Stimulated activated CD8-positive, alpha-beta memory T cell treated with anti-CD3 and anti-CD28 coated beads, Interleukin-15, amount 100 ng/mL, for 1 hour (primary cell): Measurements from ENCODE around the gene BET1.

ENCODE experiments used
- DNase-seq: peaks from one replicate; pipeline ENCODE4 v3.0.0-alpha.2; 2020; ENCODE audit warnings: low read depth

Gene BET1

DNA sequence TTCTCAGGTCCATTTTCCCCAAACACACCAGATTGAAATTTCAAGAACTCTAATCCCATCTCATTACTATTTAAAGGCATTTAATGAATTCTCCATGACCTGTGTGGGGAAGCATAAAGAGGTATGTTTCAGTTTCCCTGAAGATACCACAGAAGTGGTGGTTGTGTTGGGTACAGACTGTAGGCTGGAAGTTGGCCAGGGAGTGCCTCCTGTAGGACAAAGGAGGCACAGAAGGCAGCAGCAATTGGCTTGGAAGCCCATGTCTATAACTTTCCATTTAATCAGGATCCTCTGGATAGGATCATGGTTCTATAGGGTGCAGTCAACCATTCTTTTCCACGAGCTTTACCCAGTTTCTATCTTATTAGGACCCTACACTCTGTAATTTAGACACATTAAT is 8.6 kb upstream of the BET1 start:
- no peak for DNase-seq

DNA sequence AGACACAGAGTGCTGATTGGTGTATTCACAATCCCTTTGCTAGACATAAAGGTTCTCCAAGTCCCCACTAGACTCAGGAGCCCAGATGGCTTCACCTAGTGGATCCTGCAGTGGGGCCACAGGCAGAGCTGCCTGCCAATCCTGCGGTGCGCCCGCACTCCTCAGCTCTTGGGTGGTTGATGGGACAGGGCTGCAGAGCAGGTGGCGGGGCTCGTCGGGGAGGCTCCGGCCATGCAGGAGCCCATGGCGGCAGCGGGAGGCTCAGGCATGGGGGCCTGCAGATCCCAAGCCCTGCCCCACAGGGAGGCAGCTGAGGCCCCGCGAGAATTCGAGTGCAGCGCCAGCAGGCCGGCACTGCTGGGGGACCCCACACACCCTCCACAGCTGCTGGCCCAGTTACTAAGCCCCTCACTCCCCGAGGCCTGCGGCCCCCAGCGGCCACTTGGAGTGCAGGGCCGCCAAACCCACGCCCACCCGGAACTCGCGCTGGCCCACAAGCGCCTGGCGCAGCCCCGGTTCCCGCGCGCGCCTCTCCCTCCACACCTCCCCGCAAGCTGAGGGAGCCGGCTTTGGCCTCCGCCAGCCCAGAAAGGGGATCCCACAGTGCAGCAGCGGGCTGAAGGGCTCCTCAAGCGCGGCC is 7.7 kb upstream of the BET1 start:
- no peak for DNase-seq

DNA sequence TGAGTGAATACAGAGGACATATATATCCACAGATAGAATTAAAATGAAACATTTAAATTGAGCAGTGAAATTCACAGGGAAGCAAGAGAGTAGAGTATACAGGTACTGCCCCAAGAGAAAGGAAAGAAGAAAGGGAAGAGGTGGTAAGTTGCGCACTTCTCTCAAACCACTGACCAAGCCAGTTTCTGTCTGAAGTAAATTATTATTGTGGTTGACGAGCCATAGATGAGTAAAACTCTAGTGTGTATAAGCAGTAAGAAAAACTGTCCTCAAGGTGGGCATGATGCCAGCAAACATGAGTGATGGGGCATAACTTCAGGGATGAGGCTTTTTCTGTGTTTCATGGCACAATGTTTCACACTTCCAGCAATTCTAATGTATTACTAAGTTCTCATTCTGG is 4.4 kb upstream of the BET1 start:
- DNase-seq, result no peak

- no peak for DNase-seq
These were observed 1.6 kb upstream of the BET1 start for GRCh38 chr7:94005753-94006152.

DNA sequence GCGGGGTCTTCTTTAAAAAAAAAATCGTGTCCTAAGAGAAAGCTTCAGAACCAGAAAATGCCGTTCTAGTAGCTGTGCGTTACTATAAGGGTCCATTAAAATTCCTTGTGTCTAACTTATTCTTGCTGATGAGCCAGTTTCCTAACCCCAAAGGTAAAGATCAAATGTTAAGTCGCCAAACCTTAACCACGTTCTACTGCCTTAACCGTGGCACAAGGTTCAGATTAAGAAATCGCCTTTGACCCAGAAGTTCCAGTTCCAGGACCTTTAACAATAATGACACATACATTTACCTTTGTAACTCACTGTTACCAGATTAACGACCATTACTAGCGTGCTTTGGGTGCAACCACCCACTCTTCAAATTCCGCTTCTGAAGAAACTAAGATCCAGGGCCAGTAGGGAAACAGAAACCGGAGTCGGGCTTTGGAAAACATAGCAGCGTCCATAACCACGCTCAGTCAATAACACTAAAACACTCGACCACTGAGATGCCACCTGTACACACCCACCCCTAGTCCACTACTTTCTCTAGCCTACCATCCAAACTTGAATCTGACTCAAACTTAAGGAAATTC is 620 bp downstream of the BET1 start:
- DNase-seq, result no peak

GRCh38 chr7:94001396-94001795 is 2.8 kb downstream of the BET1 start:
- no peak for DNase-seq

- no peak for DNase-seq
These were observed 6.3 kb downstream of the BET1 start for GRCh38 chr7:93997868-93998267.

DNA sequence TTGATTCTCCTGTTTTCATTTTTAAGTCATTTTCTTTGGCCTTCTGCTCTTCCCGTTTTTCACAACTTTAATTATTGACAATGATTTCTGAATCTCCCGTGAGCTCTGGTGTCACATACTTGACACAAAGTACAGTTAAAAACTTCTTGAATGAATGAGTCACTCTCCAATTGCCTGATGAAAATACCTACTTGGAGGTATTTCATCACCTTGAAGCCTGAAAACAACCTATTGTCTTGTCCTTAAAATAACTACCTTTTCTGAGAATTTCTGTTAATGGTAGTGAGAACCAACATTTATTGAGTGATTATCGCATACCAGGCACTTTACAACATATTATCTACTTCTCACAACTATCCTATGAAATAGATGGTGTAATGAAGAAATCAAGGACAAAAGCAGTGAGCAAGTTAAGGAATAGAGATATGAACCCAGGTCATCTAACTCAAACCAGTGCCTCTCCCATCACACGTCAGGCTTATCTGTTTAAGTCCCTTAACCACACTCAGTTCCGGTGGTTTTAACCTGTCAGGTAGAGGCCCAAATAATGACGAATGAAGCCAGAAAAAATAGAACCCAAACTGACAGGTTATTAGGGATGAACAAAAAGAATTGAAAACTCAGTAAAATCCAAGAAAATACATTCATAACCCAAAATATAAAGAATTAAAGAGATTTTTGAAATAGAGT is 11.6 kb downstream of the BET1 start:
- DNase-seq, result no peak

- no peak for DNase-seq
These were observed 16.9 kb downstream of the BET1 start for GRCh38 chr7:93987297-93987696.

GRCh38 chr7:93985101-93985500 is 19.1 kb downstream of the BET1 start:
- no peak for DNase-seq

GRCh38 chr7:93984024-93984423 is 20.1 kb downstream of the BET1 start:
- DNase-seq, result no peak

DNA sequence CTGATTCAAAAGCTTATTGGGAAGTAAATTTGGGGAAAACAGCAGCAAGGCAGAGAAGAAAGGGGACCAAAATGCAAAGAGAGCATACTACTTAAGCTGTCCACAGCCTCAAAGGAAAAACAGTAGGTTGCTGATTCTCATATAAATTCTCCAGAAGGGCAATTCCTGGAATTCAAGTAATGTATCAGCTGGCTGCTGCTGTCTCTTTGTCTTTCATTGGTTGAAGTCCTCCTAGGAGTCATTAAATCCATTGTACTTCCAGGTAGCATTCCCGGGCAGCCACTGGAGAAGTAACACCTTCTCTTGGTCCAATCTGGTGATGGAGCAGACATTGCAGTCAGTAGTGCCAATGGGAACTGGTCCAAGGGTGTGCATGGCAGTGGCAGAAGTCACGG is 22.7 kb downstream of the BET1 start:
- DNase-seq, result no peak

DNA sequence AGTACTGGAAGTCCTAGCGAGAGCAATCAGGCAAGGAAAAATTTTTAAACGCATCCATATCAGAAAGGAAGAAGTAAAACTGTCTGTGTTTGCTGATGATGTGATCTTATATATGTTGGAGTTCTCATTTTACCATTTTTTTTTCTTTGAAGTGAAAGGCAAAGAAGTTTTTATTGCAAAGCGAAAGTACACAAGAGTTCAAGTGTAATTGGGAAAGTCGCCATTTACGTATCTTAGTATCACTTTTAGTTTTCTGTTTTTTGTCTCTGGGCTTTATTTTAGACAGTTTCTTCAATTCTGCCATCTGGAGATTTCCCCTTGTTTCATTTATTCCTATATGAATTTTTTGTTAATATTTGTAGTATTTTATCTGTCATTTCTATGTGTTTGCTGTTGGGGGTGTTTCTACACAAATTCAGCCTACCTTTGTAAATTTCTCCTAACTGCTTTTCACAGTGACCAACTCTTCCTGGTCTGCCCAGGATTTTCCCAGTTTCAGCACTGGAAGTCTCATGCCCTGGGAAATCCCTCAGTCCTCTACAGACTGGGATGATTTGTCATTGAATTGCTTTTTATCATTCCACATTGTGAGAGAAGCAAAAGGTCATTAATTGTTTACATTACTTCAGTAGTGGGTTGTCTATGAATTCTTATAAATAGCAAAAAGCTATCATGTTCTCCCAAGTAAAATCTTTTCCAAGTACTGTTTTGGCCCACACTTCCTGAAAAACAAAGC is 23.2 kb downstream of the BET1 start:
- no peak for DNase-seq

DNA sequence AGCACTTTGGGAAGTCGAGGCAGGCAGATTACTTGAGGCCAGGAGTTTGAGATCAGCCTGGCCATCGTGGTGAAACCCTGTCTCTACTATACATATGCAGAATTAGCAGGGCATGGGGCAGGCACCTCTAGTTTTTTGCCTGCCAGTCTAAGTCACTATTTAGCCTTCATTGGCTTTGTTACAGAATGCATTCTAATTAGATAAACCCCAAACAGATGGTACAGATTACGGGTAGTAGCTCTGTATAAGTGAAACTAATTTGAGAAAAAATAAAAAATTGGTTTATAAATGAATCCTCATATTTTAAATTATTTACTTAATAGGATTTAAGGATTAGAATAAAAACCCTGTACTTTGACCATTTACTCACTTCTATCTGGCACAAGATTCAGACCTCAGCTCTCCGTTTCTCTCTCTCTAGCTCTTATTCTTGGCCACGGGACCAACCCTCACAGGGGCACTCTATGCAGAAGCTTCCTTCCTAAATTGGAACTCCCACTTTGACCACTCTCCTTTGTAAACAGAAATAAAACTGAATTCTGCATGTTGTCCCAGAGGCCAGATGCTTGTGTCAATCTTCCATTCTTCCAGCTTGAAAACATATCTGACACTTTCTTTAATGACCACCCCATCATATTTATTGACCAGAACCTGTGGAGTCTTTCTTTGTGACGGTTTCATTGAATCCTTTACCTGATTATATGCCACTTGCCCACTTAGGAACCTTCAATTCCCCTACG is 26.8 kb downstream of the BET1 start:
- DNase-seq, result no peak

GRCh38 chr7:93973134-93973533 is 31.0 kb downstream of the BET1 start:
- DNase-seq, result no peak

GRCh38 chr7:93972029-93972725 is 32.0 kb downstream of the BET1 start:
- no peak for DNase-seq

DNA sequence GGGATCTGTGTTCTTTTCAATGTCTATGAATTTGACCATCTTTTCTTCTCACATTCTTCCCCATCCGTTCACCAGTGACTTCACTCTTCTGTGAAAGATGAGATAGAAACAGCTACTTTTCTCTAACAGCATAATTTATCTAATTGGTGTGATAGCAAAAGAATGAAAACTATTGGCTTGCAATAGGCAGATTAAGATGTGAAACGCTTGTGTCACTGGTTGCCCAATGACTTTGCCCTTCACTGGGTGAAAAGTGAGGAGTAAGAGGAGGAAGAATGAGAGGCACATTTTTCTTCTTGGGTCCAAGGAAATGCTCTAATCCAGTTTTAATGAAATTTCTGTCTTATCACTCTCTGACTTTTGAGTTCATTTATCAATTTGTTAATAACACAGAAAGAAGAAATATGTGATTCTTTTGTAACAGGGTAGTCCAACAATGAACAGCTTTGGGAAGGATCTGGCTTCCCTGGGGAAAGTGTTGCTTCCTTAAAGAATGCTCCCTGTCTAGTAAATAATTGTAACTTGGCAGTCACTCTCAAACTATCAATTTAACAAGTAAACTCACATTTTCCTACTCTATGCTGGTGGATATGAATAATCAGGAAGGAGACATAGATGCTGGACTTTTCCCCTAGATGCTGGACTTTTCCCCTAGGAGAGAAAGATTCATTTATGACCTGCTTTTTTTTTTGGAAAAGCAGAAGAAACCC is 35.1 kb downstream of the BET1 start:
- no peak for DNase-seq

- DNase-seq, result no peak
These were observed 39.3 kb downstream of the BET1 start for GRCh38 chr7:93964813-93965212.

DNA sequence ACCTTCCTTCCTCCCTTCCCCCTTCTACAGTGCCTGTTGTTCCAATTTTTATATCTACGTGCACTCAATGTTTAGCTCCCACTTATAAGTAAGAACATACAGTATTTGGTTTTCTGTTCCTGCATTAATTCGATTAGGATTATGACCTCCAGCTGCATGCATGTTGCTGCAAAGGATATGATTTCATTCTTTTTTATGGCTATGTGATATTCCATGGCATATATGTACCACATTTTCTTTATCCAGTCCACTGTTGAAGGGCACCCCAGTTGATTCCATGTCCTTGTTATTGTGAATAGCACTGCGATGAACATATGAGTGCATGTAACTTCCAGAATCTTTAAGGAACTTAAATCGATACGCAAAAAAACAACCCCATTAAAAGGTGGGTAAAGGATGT is 39.9 kb downstream of the BET1 start:
- DNase-seq, result no peak

- no peak for DNase-seq
These were observed 43.2 kb downstream of the BET1 start for GRCh38 chr7:93960986-93961385.

DNA sequence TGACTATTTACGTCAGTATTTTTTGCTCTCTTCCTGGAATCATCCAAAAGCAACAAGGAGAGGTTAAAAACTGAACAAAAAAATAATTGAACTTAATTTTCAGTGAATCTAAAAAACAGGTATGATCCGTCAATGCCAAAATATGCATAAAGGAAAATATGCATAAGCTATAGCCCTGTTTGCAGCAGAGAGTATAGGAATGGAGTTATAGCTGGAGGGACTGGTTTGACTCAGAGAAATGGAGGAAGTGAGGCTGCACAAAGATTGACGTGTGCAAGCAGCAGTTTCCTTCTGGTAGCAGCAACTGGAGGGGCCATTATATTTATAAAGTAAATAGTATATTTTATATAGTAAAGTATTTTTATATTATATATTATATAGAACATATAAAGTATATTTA is 45.5 kb downstream of the BET1 start:
- no peak for DNase-seq
